Measurements from ENCODE around the gene KCNMB4. TPM values are rescaled to one million over a fixed set of nuclear protein-coding genes. Genes with fewer than 3 reads are reported as not detected.

The KCNMB4 gene
- polyA plus RNA-seq, 1 of the 3 experiments (the other 2 are of a cell fraction): 0.74 TPM

DNA sequence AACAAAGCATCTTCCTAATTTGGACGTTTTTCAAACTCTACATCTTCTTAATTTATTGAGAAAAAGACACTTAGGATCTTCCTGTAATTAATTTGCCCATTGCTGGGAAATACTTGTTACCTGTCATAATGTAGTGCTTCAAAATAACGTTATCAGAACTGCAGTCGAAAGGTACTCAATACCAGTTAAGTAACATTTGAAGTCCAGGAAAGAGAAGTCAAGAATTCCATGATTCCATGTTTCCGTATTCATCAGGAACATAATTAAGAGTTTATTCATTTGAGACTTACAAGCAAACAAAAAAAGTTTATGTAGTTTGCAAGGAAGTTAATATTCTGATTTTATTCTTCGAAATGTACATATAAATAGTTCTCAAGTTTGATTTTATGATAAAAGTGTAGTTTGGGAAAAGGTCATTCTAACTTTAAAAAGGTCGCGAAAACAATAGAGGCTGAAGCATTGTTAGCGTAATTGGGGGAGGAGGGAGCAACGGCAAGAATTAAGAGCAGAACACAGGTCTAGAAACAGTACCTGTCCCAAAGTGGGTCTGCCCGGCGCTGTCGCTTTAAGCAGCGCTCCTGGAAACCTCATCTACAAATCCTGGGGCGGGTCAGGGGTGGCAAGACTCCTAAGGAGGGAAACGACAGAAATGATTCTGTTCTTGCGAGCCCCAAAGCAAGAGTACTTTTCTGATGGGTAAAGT lies 1.2 kb upstream of the KCNMB4 start:
- H3K27me3 ChIP-seq (ENCODE audit: insufficient read depth): no peaks in the 10 kb centered on the region
- 53% methylated on average over 16 of the region's 16 CpGs for WGBS (ENCODE audit: low lambda C conversion rate)
- no peaks in the 10 kb centered on the region for H3K9me2 ChIP-seq
- peak overlapping the region; percentile 94 for H3K4me2 ChIP-seq
- peaks cover 0 to 15% of the 10 kb centered on the region in 2 experiments; a peak in 2 of 4 replicates for H3K4me1 ChIP-seq (ENCODE audit: control insufficient read depth in 1 of 2, insufficient read depth in 2 of 2, low read depth in 1 of 2, low read length in 1 of 2)
- peak overlapping the region; percentile 70 to 79; a peak in 3 of 4 replicates for H3K4me3 ChIP-seq (ENCODE audit: low read depth in 2 of 2, low read length in 1 of 2)
- no peak overlapping the region for H3K9ac ChIP-seq
- ChIA-PET POLR2A (no interaction called here), CTCF (interaction anchor here (1.3 kb wide), 1 partner anchor 464 kb away, joined by 5 read pairs; no protein-coding TSS in a partner anchor)
- no peaks in the 10 kb centered on the region for H4K20me1 ChIP-seq (ENCODE audit: insufficient read depth)
- no peaks in the 10 kb centered on the region for H3K79me2 ChIP-seq (ENCODE audit: insufficient read depth)
- H2AFZ ChIP-seq (ENCODE audit: low read depth): no peak overlapping the region
- H3K9me3 ChIP-seq: no peaks in the 10 kb centered on the region
- peaks cover 20% of the 10 kb centered on the region for H3F3A ChIP-seq (replicated peaks; ENCODE audit: insufficient read depth)
- no peaks in the 10 kb centered on the region for H3K36me3 ChIP-seq (replicated peaks in 1 of 2; ENCODE audit: control insufficient read depth in 1 of 2, insufficient read depth in 2 of 2, low read length in 1 of 2)
- TF ChIP-seq POLR2AphosphoS5 (IDR thresholded peaks at IDR 0.05; ENCODE audit: low read depth, low read length) (no peak), TAF1 (IDR thresholded peaks at IDR 0.05; ENCODE audit: borderline replicate concordance, low read depth, low read length) (no peak), FOXM1 (IDR thresholded peaks at IDR 0.05; ENCODE audit: low read depth) (no peak), FOXJ3 (CRISPR knock-in tag; IDR thresholded peaks at IDR 0.05) (no peak), RCOR1 (IDR thresholded peaks at IDR 0.05; ENCODE audit: low read length) (no peak), REST (IDR thresholded peaks at IDR 0.05; ENCODE audit: low read depth, low read length) (no peak), GABPA (IDR thresholded peaks at IDR 0.05; ENCODE audit: low read depth) (no peak), NFIC (IDR thresholded peaks at IDR 0.05; ENCODE audit: borderline replicate concordance) (no peak)
- peak; percentile 8 for DNase-seq
- no peak overlapping the region for H3K27ac ChIP-seq (ENCODE audit: low read depth in 2 of 2, low read length in 1 of 2)

DNA sequence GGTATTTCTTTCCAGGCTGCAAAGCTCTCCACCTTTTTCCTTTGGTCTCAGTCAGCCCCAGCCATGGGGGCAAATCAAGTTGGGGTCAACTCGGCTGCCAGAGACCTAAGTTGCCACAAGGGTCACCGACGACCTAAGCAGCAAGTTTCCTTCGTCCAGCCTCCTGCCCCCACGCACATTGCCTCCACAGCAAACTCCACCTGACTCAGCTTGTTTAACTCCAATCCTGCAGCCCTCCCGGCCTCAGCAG lies 767 bp upstream of the KCNMB4 start:
- WGBS (ENCODE audit: low lambda C conversion rate): no CpG with 5 or more reads among the region's 6 CpGs
- Histone ChIP-seq H3K27me3 (ENCODE audit: insufficient read depth) (no peaks in the 10 kb centered on the region), H3K36me3 (replicated peaks in 1 of 2; ENCODE audit: control insufficient read depth in 1 of 2, insufficient read depth in 2 of 2, low read length in 1 of 2) (no peaks in the 10 kb centered on the region), H3K4me1 (ENCODE audit: control insufficient read depth in 1 of 2, insufficient read depth in 2 of 2, low read depth in 1 of 2, low read length in 1 of 2) (peaks cover 0 to 15% of the 10 kb centered on the region in 2 experiments; a peak in 2 of 4 replicates), H3K9ac (peak overlapping the region; percentile 42), H3K27ac (ENCODE audit: low read depth in 2 of 2, low read length in 1 of 2) (no peak overlapping the region), H3K79me2 (ENCODE audit: insufficient read depth) (no peaks in the 10 kb centered on the region), H3K9me3 (no peaks in the 10 kb centered on the region), H3K4me3 (ENCODE audit: low read depth in 2 of 2, low read length in 1 of 2) (peak overlapping the region; percentile 70 to 79), H4K20me1 (ENCODE audit: insufficient read depth) (no peaks in the 10 kb centered on the region), H2AFZ (ENCODE audit: low read depth) (peak overlapping the region; percentile 80), H3K4me2 (peak overlapping the region; percentile 94), H3K9me2 (no peaks in the 10 kb centered on the region), H3F3A (replicated peaks; ENCODE audit: insufficient read depth) (peaks cover 20% of the 10 kb centered on the region)
- ChIA-PET CTCF (interaction anchor here (1.0 to 1.4 kb wide), 2 partner anchors 11 to 117 kb away, joined by 4 read pairs; no protein-coding TSS in a partner anchor), POLR2A (no interaction called here)
- DNase-seq: no peak
- TF ChIP-seq REST (IDR thresholded peaks at IDR 0.05; ENCODE audit: low read depth, low read length) (no peak), RAD21 (IDR thresholded peaks at IDR 0.05; ENCODE audit: low read length) (no peak), EZH2phosphoT487 (IDR thresholded peaks at IDR 0.05; ENCODE audit: borderline replicate concordance, low read depth) (no peak), PBX3 (IDR thresholded peaks at IDR 0.05) (no peak), MXI1 (IDR thresholded peaks at IDR 0.05; ENCODE audit: low read depth, low read length) (no peak), ZBTB33 (IDR thresholded peaks at IDR 0.05; ENCODE audit: borderline replicate concordance, low read depth) (no peak)
- TF ChIP-seq, protein P1, sequence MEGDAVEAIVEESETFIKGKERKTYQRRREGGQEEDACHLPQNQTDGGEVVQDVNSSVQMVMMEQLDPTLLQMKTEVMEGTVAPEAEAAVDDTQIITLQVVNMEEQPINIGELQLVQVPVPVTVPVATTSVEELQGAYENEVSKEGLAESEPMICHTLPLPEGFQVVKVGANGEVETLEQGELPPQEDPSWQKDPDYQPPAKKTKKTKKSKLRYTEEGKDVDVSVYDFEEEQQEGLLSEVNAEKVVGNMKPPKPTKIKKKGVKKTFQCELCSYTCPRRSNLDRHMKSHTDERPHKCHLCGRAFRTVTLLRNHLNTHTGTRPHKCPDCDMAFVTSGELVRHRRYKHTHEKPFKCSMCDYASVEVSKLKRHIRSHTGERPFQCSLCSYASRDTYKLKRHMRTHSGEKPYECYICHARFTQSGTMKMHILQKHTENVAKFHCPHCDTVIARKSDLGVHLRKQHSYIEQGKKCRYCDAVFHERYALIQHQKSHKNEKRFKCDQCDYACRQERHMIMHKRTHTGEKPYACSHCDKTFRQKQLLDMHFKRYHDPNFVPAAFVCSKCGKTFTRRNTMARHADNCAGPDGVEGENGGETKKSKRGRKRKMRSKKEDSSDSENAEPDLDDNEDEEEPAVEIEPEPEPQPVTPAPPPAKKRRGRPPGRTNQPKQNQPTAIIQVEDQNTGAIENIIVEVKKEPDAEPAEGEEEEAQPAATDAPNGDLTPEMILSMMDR (IDR thresholded peaks at IDR 0.05): no peak
